NCI-H226 (cell line): ENCODE results near the gene SERPINA6.
"Not testable (repeated sequence)": the region's sequence is repeated elsewhere in the genome, so short reads cannot be mapped to it uniquely, and the experiment has no call there.

ENCODE experiments used
- DNase-seq: peaks from one replicate; pipeline ENCODE4 v3.0.0-alpha.2; 2015

Gene SERPINA6

DNA sequence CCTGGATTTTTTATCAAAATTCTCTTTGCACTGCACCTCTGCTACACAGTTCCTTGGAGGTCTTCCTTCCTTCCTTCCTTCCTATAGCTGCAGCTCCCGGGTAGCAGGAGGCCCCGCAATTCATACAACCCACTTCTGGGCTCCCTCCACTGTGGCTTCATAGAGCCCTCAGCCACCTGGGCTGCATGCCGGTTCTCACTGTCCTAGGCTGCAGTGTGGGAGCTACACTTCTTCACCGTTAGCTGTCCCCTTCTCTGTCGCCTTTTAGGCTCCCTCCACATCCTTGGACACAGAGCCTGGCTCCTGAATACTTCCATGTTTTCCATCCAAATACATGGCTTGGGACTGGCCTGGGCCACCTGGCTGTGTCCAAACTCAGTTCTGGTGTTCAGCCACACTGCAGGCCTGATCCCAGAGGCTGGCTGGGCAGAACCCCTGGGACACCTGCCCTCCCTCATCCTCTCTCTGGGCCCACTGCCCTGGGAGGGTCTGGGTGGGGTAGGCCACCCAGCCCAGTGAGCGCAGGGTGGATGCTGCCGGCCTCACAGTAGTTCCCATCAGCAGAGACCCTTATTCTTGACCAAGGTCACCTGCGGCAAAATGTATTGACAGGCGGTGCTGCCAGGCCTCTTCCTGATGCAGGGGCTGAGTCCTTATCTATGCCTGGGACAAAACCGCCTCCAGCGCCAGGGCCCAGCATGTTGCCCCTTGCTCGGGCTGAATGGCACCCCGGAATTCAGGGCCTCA is 31.8 kb downstream of the SERPINA6 start:
- DNase-seq, result no peak

DNA sequence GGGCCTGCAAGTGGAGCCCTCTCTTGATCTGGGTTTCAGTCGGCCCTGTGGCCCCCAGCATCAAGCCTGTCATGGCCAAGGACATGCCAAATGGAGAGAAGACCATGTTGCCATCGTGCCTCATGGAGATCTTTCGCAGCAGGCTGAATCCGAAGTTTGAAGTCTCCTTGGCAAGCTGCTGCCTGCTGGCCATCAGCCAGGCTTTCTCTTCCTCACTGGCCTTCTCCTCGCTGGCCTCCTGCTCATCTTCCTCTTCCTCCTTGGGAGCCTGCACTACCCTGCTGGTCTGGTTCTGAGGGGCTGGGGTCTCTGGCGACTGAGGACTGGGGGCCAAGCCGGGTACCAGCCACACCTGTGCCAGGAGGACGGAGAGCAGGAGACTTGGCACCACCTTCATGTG is 32.9 kb downstream of the SERPINA6 start:
- no peak for DNase-seq

DNA sequence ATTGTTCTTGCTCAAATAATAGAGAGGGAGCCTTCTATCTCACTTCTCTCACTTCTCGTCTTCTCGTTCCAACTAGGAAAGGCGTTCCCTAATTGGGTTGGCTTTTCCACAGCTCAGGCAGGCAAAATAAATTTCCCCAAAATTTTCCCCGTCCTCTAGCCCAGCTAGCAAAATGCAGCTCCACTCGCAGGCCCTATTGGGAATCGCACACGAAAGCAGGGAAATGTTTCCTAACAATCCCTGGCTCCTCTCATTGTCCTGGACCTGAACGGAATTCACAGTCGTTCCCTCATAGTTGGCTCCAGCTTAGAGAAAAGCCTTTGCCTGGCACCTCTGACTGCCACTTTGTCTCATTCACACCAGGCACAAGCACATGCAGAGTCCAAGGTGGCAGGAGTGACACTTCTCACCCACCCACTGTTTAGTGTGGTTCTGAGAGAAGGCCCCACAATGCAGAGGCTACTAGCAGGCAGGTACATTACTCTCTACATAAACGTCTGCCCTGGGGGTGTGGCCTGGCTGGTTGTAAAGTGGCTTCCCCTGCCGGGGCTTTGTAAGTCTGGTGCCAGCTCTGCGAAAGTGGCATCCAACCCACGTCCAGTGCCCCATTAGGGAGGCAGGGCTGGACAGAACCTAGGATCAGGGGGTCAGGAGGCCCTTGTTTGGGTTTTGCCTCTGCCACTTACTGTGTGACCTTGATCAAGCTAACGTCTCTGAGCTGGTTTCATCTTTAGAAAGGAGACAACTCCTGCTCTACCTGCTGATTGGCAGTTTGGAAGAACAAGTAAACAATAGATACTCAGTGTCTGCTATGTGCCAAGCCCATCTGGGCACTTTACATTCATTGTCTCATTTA is 34.3 kb downstream of the SERPINA6 start:
- DNase-seq, result no peak

DNA sequence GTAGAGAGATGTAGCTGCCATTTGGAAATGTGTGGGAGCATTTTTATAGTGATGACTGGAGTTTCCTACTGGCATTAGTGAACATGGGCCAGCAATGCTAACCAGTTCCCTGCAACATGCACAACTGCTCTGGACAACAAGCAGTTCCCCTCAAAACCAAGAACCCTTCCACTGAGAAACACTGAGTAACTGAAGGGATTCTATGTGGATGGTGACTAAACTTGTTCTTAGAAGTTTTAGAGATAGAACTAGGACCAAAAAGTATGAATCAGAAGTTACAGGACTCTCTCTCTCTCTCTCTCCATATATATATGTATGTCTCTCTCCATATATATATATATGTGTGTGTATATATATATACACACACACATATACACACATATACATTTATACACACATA is 38.0 kb downstream of the SERPINA6 start:
- DNase-seq, result no peak

DNA sequence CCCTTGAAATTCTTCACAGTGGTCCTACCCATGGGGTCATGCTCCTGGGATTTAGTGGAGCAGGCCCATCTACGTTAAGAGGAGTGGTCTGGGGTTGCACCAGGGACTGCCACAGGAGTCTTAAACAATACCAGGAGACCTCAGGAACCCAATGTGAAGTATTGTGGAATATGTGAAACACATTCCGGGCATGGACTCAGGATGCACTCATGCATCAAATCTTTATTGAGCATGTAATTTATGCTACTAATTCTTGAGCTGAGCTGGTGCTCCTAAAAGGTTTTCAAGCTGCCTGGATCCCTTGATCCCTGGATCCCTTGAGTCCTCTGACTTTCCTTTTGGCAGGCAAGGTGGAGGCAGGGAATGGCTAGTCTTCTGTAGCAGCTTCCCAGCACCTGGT is 38.9 kb downstream of the SERPINA6 start:
- no peak for DNase-seq

DNA sequence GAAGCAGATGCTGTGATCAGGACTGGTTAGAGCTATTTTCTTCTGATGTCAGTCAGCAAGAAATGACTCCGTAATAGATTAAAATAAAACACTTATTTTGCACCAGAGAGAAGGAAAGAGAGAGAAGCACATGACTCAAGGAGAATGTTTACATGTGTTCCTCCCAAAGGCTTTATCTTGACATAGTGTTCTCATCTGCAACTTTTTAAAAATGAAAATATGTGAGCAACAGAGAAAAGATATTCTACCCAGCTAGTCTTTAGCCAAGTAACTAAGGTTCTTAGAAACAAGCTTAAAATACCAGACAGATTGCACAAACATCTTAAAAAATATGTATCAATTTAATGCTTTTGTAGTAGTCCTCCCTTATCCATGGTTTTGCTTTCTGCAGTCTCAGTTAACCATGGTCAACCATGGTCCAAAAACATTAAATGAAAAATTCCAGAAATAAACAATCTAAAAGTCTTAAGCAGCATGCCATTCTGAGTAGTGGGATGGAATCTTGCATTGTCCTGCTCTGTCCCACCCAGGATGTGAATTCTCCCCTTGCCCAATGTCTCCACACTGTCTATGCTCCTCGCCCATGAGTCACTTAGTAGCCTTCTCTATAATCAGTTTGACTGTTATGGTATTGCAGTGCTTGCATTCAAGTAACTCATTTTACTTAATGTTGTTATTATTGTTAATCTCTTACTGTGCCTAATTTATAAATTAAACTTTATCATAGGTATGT is 40.0 kb downstream of the SERPINA6 start:
- DNase-seq, result no peak

DNA sequence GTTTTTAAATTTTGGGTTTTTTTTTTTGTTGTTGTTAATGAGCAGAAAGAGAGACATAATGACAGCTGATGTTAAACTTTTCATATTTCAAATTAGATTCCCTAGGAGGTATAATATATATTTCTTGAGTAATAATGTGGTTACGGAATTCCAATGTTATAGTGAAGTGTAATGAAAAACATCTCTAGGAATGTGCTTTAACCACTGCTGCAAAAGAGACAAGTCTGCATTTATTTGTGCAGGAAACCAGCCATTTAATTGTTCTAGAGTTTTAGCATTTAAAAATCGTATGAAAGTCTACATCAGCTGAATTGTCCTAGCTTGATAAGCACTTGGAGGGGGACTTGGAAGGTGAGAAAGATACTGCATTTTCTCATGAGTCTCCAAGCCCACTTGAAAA is 44.4 kb downstream of the SERPINA6 start:
- no peak for DNase-seq

DNA sequence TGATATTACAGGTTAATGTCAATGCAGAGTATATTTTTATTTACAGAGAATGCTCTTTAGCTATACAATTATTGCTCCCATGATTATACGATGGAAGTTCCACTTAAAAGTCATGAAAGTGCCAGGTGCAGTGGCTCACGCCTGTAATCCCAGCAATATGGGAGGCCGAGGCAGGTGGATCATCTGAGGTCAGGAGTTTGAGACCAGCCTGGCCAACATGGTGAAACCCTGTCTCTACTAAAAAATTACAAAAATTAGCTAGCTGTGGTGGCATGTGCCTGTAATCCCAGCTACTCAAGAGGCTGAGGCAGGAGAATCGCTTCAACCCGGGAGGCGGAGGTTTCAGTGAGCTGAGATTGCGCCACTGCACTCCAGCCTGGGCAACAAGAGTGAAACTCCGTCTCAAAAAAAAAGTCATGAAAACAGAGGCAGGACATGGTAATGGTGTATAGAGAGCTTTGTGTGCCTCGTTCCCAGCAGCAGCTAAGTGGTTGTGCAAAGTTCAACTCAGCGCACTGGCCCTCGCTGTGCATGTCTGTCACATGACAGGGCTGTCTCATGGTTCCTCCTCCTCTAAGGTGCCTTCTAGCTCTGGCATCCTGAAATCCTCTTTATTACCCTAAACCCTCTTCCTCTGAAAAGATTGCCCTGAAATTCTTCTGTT is 46.1 kb downstream of the SERPINA6 start:
- DNase-seq, result not testable (repeated sequence)

DNA sequence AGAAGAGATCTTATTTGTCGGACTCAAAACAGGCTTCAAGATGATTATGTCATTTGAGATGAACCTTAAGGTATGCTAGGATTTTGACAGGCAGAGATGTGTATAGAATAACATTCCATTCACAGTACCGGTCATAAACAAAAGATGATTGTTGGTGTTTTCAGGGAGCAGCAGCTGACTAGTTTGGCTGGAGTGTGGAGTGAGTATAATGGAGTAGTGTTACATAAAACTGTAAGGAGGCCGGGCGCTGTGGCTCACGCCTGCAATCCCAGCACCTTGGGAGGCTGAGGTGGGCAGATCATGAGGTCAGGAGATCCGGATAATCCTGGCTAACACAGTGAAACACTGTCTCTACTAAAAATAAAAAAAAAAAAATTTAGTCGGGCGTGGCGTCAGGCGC is 54.0 kb downstream of the SERPINA6 start:
- DNase-seq, result peak; percentile 6

DNA sequence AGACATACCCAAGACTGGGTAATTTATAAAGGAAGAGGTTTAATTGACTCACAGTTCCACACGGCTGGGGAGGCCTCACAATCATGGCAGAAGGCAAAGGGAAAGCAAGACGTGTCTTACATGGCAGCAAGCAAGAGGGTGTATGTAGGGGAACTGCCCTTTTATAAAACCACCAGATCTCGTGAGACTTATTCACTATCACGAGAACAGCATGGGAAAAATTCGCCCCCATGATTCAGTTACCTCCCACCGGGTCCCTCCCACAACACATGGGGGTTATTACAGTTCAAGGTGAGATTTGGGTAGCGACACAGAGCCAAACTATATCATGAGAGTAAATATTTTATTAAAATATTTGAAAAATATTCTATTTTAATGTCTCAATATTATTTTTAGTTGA is 54.6 kb downstream of the SERPINA6 start:
- not testable (repeated sequence) for DNase-seq

DNA sequence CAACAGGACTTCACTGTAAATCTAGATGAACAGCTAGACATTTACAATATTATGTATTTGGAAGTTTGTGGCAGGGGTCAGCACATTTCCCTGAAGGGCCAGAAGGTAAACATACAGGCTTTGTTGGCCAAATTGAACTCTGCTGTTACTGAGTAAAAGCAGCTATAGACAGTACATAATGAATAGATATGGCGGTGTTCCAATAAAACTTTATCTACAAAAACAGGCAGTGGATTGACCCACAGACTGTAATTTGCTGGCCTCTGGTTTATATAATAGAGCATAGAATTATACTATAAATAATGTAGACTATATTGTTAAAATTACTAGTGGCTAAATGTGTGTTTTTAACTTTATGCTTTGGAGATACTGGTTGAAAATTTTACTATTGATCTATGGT is 55.8 kb downstream of the SERPINA6 start:
- DNase-seq, result no peak

DNA sequence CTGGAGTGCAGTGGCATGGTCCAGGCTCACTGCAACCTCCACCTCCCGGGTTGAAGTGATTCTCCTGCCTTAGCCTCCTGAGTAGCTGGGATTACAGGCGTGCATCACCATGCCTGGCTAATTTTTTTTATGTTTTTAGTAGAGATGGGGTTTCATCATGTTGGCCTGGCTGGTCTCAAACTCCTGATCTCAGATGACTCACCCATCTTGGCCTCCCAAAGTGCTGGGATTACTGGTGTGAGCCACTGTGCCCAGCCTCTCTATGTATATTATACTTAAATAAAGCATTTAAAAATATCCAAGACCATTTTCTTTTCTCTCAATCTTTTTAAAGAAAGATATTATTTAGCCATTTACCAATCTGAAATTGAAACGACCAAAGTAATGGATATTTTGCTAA is 58.9 kb downstream of the SERPINA6 start:
- DNase-seq, result not testable (repeated sequence)
